Stimulated activated CD4-positive, alpha-beta T cell treated with anti-CD3 and anti-CD28 coated beads, TNF-alpha, amount 100 ng/mL, for 48 hours (primary cell): ENCODE measurements around the gene GP9.

Experiments
- DNase-seq, 3 donors: peaks; one replicate each; pipeline ENCODE4 v3.0.0-alpha.2; 2020; ENCODE audit warnings: low read depth in 3 of 3

GP9 gene

GRCh38 chr3:129060276-129061022 is at the start of gene GP9:
Gene GP9, plus strand, starts transcription at chr3:129060779. Its CDS starts 961 bp downstream, at chr3:129061740.
- no peak for DNase-seq

- DNase-seq: no peak
Observed at GRCh38 chr3:129013491-129013891, 47.1 kb upstream of the GP9 start.

DNA sequence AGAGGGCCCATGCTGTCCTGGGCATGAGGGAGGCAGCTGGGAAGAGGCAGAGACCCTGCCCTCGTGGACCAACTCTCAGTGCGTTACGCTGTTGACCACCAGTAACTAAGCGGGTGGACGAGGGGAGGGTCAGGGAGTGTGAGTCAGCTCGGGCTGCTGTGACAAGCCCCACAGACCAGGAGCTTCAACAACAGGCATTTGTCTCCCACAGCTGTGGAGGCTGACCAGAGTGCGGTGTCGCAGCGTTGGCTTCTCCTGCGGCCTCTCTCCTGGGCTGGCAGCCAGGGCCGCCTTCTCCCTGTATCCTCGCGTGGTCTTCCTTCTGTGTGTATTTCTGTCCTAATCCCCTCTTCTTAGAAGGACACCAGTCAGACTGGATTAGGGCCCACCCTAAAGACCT is 46.4 kb upstream of the GP9 start:
- DNase-seq: no peak

DNA sequence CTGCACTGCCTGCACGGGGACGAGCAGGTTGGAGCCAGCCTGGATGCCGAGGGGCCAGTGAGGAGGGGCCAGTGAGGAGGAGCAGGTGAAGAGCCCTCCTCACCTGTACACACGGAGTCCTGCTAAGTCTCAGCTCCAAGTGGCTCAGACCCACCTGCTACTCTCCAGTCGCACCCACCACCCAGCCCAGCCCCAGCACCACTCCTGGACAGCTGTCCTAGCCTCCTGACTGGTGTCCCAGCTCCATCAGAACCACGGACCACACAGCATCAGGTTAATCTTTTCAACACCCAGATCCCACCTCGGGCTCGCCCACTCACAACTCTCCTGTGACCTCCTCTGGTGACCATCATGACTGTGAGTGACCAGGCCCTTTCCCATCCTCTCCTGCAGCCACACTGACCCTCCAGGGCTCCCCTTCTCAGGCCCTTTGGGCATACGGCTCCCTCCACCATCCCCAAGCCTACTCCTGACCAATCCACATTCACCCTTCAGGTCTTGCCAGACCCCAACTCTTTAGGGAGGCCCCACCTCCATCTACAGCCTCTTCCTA is 45.7 kb upstream of the GP9 start:
- DNase-seq: no peak

DNA sequence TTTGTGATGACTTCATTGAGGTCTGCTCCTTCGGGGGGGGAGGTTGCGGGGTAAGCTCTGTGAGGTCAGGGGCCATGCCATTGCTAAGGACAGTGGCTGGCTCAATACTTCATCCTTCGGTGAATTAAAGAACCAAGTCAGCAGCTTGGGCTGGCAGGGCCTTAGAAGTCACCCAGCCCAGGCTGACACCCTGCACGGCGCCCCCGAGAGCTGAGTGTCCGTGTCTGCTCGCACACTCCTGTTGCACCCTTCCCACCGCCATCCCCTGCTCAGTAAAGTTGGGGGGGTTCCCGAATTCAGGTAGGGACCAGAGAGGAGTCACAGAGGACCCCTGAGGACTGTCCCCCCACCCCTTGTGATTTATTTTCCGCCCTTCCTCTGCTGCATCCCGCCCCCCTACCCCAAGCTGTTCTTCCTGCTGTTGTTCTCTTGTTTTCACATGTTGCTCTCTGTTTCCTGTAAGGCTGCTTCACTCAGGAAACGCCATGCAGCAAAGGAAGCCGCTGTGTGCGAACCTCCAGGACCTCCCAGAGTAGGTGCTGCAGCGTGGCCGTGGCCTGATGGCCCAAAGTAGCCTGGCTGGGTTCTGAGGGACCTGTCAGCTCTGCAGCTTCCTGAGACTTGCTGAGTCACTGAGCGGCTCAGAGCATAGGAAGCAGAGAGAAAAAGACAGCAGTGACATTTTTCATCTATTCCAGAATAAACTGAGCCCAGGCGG is 45.0 kb upstream of the GP9 start:
- no peak for DNase-seq

DNA sequence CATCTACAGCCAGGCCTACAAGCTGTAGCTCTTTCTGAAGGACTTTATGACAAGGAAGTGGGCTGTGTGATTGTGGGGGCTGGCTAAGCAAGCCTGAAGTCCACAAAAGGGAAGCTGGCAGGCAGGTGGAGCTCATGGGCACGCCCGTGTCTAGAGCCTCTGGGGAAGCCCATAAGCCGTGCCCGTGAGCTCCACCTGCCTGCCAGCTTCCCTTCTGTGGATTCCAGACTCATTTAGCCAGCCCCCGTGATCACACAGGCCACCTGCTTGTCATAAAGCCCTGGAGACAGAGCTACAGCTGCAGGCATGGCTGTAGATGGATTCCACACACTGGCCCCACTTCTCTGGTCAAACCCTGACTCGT is 44.2 kb upstream of the GP9 start:
- peak in 1 of 3 donors; percentile 32 for DNase-seq

GRCh38 chr3:129016720-129017483 is 43.7 kb upstream of the GP9 start:
- DNase-seq: no peak

GRCh38 chr3:129017484-129017899 is 43.1 kb upstream of the GP9 start:
- no peak for DNase-seq

- DNase-seq: no peak
Observed at GRCh38 chr3:129018271-129018670, 42.3 kb upstream of the GP9 start.

DNA sequence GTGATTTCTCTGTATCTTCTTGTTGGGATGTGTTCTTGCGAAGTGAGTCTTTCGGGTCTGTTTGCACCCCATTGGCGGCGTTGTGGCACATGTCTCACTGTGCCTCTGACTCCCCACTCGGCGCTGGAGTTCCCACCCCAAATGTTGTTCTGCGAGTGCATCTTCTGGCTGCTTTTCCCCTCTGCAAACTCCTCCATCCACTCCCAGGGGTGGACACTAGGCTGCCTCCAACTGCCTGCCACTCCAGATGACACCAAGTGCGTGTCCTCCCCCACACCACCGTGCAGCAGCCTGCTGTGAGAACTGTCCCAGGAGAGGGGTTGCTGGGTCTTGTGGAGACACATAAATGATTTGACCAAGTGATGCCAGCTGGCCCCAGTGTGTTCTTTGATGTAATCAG is 41.8 kb upstream of the GP9 start:
- no peak for DNase-seq

DNA sequence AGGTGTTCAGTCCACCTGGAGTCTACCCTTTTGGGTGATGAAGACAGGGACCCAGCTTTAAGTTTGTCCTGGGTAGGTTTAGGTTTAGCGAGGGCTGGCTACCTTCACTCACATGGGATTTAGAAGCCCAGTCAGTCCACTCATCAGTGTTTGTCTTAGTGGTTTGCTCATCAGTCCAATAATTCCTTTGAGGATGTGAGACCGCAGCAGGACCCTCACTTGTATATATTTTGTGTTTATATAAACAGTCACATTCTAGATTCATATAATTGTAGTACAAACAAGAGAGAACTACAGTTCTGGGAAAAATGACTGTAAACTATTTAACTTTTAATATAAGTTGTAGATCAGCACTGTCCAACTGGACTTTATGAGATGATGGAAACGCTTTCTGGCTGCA is 41.3 kb upstream of the GP9 start:
- no peak for DNase-seq

DNA sequence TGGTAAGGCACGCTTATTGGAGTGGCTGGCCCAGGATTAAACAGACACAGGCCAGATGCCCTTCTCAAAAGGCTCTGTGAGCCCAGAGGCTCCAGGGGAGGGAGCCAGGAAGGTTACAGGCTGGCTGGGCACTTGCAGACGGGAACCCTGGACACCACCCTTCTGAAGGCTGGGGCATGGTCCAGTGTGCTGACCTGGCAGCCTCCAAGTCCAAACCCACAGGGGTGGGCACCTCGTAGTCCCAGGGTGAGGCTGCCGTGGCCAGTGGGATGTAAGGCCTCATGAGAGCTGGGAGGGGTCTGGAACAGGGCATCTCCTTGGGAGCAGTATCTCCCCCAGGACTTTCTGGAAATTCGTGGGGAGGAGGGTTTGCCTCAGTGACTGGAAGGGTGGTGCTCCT is 39.9 kb upstream of the GP9 start:
- DNase-seq: no peak

GRCh38 chr3:129021140-129021551 is 39.4 kb upstream of the GP9 start:
- DNase-seq: no peak

DNA sequence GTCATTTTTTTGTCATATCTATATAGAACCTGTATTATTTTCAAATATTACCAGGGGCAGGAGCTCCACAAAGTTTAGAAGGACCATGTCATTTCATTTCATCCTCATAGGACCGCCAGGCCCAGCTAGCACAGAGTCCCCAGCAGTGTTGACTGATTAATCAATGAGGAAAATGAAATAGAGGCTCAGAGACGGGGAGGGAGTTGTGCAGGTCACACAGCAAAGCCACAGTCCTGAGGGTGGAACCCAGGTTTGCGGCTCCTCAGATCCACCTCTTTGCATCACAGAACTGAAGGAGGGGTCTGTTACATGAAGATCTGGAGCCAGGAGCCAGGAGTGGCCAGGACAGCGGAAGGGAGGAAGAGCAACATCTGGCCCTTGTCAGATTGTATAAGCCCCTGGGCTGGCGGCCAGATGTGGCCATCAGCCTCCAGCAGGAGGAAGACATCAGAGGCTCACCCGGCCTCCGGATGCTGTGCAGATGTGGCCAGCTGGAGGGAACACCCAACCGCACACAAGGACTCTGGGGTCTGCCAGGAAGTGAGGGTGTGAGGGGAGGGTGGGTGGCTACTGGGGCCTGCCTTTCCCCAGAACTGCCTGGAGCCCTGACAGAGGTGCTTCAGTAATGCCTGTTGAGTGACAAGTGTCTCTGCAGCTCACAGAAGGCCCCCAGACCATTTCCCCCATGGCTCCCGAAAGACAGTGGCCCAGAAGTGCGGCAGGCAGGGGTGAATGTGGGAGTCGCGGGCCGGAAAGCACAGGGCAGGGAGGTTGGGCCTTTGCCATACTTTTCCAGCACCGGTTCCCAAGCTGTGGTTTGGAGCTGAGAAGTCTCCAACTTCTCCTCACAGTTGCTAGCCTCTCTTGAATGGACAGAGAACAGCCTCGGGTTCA is 38.2 kb upstream of the GP9 start:
- DNase-seq: no peak

- DNase-seq: no peak
Observed at GRCh38 chr3:129023008-129023358, 37.6 kb upstream of the GP9 start.

GRCh38 chr3:129023909-129024308 is 36.7 kb upstream of the GP9 start:
- no peak for DNase-seq

DNA sequence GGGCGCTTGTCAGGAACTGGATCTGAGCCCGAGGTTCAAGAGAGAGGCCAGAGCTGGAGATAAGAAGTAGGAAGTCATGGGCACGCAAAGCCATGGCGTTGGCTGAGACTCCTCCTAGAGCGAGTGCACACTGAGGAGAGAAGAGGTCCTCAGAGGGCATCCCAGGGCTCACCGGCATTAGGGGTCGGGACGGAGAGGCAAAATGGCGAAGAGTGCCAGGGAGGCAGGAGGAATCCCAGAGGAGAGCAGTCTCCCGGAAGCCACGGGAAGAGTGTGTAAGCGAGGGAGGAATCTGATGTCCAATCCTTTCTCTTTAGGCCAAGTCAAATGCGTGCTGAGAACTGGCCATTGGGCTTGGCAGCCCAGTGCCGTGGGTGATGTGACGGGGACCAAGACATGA is 35.5 kb upstream of the GP9 start:
- DNase-seq: no peak

DNA sequence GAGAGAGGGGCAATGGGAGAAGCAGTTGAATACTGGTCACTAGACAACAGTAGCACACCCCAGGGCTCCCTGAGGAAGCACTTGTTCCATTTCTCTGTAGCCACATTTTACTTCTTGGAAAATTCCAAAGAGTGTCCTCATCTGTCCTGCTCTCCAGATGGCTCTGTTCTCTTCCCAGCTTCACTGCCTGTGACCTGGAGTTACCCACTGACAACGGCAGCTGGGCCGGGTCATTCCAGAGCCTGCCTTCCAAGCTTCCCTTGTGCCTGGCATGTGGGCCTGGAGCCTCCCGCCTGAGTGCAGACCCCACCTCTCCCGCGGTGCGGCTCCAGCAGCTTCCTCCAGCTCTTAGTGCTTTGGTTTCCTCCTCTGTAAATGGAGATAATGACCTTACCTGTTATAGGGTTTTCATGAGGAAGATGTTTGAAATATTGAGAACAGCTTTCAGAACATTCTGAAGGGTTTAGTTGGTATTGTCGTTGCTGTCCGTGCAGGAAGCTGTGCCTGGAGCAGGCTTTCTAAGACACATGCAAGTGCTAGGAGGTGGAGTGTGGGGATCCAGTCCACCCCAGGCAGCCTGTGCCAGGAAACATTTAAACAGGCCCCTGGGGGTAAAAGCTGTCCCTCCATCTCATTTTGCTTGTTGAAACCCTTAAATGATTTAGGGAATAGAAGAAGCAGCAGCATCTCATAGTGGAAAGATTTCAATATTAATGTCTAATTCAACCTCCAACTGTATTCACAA is 34.7 kb upstream of the GP9 start:
- DNase-seq: no peak

- DNase-seq: peak; percentile 80 to 89 (median 85)
Observed at GRCh38 chr3:129026728-129027543, 33.6 kb upstream of the GP9 start.

- no peak for DNase-seq
Observed at GRCh38 chr3:129027544-129027880, 33.1 kb upstream of the GP9 start.
